Stimulated activated naive B cell treated with anti-CD40 and anti-IgM and Interleukin-4, amounts not matched to agents 10 μg/mL and 1 μg/mL and 100 μg/mL, for 72 hours (primary cell): ENCODE measurements around the gene FYN.
"Not testable (repeated sequence)": the region's sequence is repeated elsewhere in the genome, so short reads cannot be mapped to it uniquely, and the experiment has no call there.

Source experiments
- ATAC-seq, 2 donors: fragments of 150-1000 bp; cut with Tn5 transposase; replicated peaks; 2 replicates each; pipeline ENCODE4 v1.10.0; 2021; ENCODE audit warnings: moderate library complexity in 1 of 2
- DNase-seq: peaks from one replicate; pipeline ENCODE4 v3.0.0; 2021
- H3K27ac Mint-ChIP-seq: one replicate; pipeline ENCODE4 v1.8.0; 2022; ENCODE audit warnings: mild to moderate bottlenecking, mixed read lengths
- H3K27me3 Mint-ChIP-seq, 2 donors: one replicate each; pipeline ENCODE4 v1.8.0; 2022; ENCODE audit warnings: mixed read lengths in 2 of 2
- H3K36me3 Mint-ChIP-seq, 2 donors: one replicate each; pipeline ENCODE4 v1.8.0; 2022; ENCODE audit warnings: mixed read lengths in 2 of 2, mild to moderate bottlenecking in 1 of 2
- H3K4me1 Mint-ChIP-seq, 2 donors: one replicate each; pipeline ENCODE4 v1.8.0; 2022; ENCODE audit warnings: mixed read lengths in 2 of 2, mild to moderate bottlenecking in 1 of 2
- H3K4me3 Mint-ChIP-seq, 2 donors: one replicate each; pipeline ENCODE4 v1.8.0; 2022; ENCODE audit warnings: mild to moderate bottlenecking in 2 of 2, mixed read lengths in 2 of 2, moderate library complexity in 1 of 2
- H3K9me3 Mint-ChIP-seq, 2 donors: one replicate each; pipeline ENCODE4 v1.8.0; 2022; ENCODE audit warnings: mixed read lengths in 2 of 2, mild to moderate bottlenecking in 1 of 2

Gene FYN

GRCh38 chr6:111873178-111874024 lies at the start of gene FYN:
Gene FYN, minus strand, starts transcription at chr6:111873452. Its CDS starts 153,401 bp downstream, at chr6:111720051.
- DNase-seq, result peak; percentile 98
- H3K9me3 Mint-ChIP-seq, result peaks cover 0 to 3% of the 10 kb centered on the region in 2 donors
- H3K27ac Mint-ChIP-seq, result peak within 1 kb of the TSS; percentile 94
- peaks cover 5 to 12% of the 10 kb centered on the region in 2 donors for H3K36me3 Mint-ChIP-seq
- peaks cover 15 to 33% of the 10 kb centered on the region in 2 donors for H3K4me1 Mint-ChIP-seq
- ATAC-seq, result peak; percentile 91 to 95
- H3K4me3 Mint-ChIP-seq, result peak within 1 kb of the TSS; percentile 86 to 97
- no peaks in the 10 kb centered on the region for H3K27me3 Mint-ChIP-seq

DNA sequence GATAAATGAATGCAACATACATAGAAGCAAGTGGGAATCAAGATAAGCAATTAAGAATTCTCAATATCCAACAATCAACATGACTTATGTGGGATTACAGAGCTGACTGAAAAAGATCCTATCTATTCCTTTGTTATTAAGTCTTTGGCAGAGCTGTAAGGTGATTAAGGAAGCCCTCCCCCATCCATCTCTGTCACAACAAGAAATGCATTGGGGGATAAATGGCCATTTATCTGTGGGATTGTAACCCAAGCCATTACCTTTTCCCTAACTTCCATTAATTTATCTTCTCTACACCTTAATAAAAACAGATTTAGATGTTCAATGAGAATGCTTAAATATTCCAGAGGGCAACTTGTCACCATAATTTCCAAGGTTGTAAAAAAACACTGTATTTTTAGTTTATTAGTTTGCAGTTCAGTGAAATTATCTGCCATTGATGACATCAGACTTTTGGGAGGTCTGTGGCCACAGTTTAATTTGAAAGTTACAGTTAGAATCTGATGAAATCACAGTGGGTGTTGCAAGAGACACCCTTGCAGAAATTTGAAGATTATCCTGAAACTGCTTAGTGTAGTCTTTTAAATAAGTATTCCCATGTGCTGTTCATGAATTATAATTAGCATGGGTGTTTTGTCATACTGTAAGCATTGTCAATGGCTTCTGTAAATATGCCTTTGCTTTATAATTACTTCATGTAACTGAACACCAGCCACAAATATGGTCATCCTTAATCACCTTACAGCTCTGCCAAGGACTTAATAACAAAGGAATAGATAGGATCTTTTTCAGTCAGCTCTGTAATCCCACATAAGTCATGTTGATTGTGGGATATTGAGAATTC lies 49.4 kb upstream of the FYN start:
- Mint-ChIP-seq H3K4me1 (no peaks in the 10 kb centered on the region), H3K9me3 (no peaks in the 10 kb centered on the region), H3K36me3 (no peaks in the 10 kb centered on the region), H3K27ac (no peak overlapping the region), H3K27me3 (peaks cover 0 to 11% of the 10 kb centered on the region in 2 donors), H3K4me3 (no peak overlapping the region)
- no peak for ATAC-seq
- no peak for DNase-seq

DNA sequence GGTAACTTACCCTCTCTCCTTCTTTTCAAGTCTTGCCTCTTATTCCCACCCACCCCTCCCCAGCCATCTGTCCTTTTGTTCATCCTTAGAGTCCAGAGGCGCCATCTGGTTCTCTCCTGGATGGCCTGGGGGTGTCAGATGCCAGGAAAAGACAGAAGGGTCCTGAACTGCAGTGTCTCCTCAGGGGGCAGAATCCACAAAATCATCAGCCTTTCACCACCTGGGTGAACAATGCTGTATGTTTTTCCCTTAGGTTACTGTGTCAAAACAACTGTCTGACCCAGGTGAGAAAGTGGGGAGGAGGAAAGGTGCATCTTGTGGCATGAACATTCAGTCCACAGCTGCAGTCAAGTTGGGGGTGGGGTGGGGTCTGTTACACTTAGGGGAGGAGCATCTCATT lies 47.9 kb upstream of the FYN start:
- no peak overlapping the region for H3K27ac Mint-ChIP-seq
- no peaks in the 10 kb centered on the region for H3K9me3 Mint-ChIP-seq
- H3K36me3 Mint-ChIP-seq, result no peaks in the 10 kb centered on the region
- H3K4me1 Mint-ChIP-seq, result no peaks in the 10 kb centered on the region
- ATAC-seq (no peak), DNase-seq (no peak)
- H3K27me3 Mint-ChIP-seq, result peaks cover 0 to 11% of the 10 kb centered on the region in 2 donors
- no peak overlapping the region for H3K4me3 Mint-ChIP-seq

- no peak overlapping the region for H3K4me3 Mint-ChIP-seq
- peaks cover 0 to 11% of the 10 kb centered on the region in 2 donors for H3K27me3 Mint-ChIP-seq
- H3K36me3 Mint-ChIP-seq, result no peaks in the 10 kb centered on the region
- no peaks in the 10 kb centered on the region for H3K9me3 Mint-ChIP-seq
- no peaks in the 10 kb centered on the region for H3K4me1 Mint-ChIP-seq
- H3K27ac Mint-ChIP-seq, result no peak overlapping the region
- ATAC-seq, result no peak
- DNase-seq, result no peak
These were observed 47.3 kb upstream of the FYN start for GRCh38 chr6:111920578-111920977.

GRCh38 chr6:111918825-111919224 lies 45.6 kb upstream of the FYN start:
- no peak for DNase-seq
- Mint-ChIP-seq H3K27me3 (peaks cover 0 to 11% of the 10 kb centered on the region in 2 donors), H3K4me3 (no peak overlapping the region), H3K9me3 (no peaks in the 10 kb centered on the region), H3K4me1 (no peaks in the 10 kb centered on the region), H3K36me3 (no peaks in the 10 kb centered on the region), H3K27ac (no peak overlapping the region)
- no peak for ATAC-seq

- H3K9me3 Mint-ChIP-seq, result no peaks in the 10 kb centered on the region
- no peaks in the 10 kb centered on the region for H3K36me3 Mint-ChIP-seq
- no peak for DNase-seq
- no peak for ATAC-seq
- peaks cover 0 to 11% of the 10 kb centered on the region in 2 donors for H3K27me3 Mint-ChIP-seq
- H3K4me1 Mint-ChIP-seq, result no peaks in the 10 kb centered on the region
- H3K4me3 Mint-ChIP-seq, result no peak overlapping the region
- H3K27ac Mint-ChIP-seq, result no peak overlapping the region
These were observed 43.5 kb upstream of the FYN start for GRCh38 chr6:111916747-111917146.

- Mint-ChIP-seq H3K27ac (no peak overlapping the region), H3K9me3 (no peaks in the 10 kb centered on the region), H3K4me3 (no peak overlapping the region), H3K36me3 (no peaks in the 10 kb centered on the region), H3K4me1 (no peaks in the 10 kb centered on the region), H3K27me3 (peaks cover 0 to 11% of the 10 kb centered on the region in 2 donors)
- DNase-seq, result no peak
- ATAC-seq, result no peak
These were observed 41.4 kb upstream of the FYN start for GRCh38 chr6:111914617-111915016.

- ATAC-seq (no peak), DNase-seq (no peak)
- no peaks in the 10 kb centered on the region for H3K36me3 Mint-ChIP-seq
- no peaks in the 10 kb centered on the region for H3K9me3 Mint-ChIP-seq
- no peaks in the 10 kb centered on the region for H3K27me3 Mint-ChIP-seq
- no peak overlapping the region for H3K27ac Mint-ChIP-seq
- H3K4me1 Mint-ChIP-seq, result no peaks in the 10 kb centered on the region
- H3K4me3 Mint-ChIP-seq, result no peak overlapping the region
These were observed 39.7 kb upstream of the FYN start for GRCh38 chr6:111912904-111913303.

- Mint-ChIP-seq H3K36me3 (no peaks in the 10 kb centered on the region), H3K27ac (no peak overlapping the region), H3K27me3 (no peaks in the 10 kb centered on the region), H3K4me1 (no peaks in the 10 kb centered on the region), H3K4me3 (no peak overlapping the region), H3K9me3 (no peaks in the 10 kb centered on the region)
- no peak for DNase-seq
- no peak for ATAC-seq
These were observed 38.2 kb upstream of the FYN start for GRCh38 chr6:111911428-111911827.

DNA sequence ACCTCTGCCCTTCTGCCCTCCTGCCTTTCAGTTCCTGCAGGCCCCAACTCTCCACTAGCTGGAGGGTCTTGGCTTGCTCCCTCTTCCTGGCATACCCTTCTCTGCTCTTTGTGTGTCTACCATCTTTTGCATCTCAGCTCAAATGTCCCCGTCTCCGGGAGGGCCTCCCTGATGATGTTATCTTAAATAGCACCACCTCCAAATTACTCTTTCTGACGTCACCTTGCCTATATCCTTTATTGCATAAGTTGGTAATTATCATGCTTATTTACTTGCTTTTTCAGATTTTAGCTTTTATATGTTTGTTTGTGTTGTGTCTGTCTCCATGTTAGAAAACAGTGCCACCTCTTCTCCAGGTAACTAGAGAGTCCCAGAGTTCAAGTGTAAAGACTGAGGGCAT lies 36.0 kb upstream of the FYN start:
- no peaks in the 10 kb centered on the region for H3K9me3 Mint-ChIP-seq
- no peak overlapping the region for H3K27ac Mint-ChIP-seq
- ATAC-seq (no peak), DNase-seq (no peak)
- no peak overlapping the region for H3K4me3 Mint-ChIP-seq
- H3K4me1 Mint-ChIP-seq, result no peaks in the 10 kb centered on the region
- no peaks in the 10 kb centered on the region for H3K36me3 Mint-ChIP-seq
- H3K27me3 Mint-ChIP-seq, result no peaks in the 10 kb centered on the region

DNA sequence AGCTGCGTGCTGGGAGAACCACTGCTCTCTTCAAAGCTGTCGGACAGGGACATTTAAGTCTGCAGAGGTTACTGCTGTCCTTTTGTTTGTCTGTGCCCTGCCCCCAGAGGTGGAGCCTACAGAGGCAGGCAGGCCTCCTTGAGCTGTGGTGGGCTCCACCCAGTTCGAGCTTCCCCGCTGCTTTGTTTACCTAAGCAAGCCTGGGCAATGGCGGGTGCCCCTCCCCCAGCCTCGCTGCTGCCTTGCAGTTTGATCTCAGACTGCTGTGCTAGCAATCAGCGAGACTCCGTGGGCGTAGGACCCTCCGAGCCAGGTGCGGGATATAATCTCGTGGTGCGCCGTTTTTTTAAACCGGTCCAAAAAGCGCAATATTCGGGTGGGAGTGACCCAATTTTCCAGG lies 35.1 kb upstream of the FYN start:
- H3K27ac Mint-ChIP-seq, H3K36me3 Mint-ChIP-seq, ATAC-seq, H3K4me1 Mint-ChIP-seq, DNase-seq, H3K27me3 Mint-ChIP-seq, H3K9me3 Mint-ChIP-seq, H3K4me3 Mint-ChIP-seq: not testable (repeated sequence)

- no peak for ATAC-seq
- Mint-ChIP-seq H3K4me3 (no peak overlapping the region), H3K4me1 (no peaks in the 10 kb centered on the region), H3K36me3 (no peaks in the 10 kb centered on the region), H3K27me3 (no peaks in the 10 kb centered on the region), H3K27ac (no peak overlapping the region), H3K9me3 (no peaks in the 10 kb centered on the region)
- no peak for DNase-seq
These were observed 27.5 kb upstream of the FYN start for GRCh38 chr6:111900735-111901134.

- Mint-ChIP-seq H3K27me3 (no peaks in the 10 kb centered on the region), H3K4me1 (no peaks in the 10 kb centered on the region), H3K36me3 (no peaks in the 10 kb centered on the region), H3K4me3 (no peak overlapping the region), H3K9me3 (no peaks in the 10 kb centered on the region), H3K27ac (no peak overlapping the region)
- DNase-seq (no peak), ATAC-seq (no peak)
These were observed 26.3 kb upstream of the FYN start for GRCh38 chr6:111899531-111899930.

DNA sequence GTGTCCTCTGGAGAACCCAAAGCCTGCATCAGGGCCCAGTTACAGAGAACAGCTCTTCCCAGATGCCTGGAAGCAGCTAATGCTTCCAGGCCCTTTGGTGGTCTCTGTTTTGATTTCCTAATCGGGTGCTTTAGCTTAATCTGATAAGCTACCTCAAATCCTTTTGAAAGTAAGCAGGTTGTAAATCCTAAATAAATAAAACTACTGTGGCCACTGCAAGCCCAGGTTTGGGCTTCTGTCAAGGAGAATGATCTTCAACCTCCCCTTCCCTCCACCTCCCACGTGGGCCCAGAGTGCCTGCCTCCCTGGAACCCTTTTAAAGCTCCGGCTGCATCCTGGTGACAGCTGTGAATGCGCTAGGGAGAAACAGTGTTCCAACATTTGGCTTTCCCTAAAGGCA lies 25.2 kb upstream of the FYN start:
- no peaks in the 10 kb centered on the region for H3K27me3 Mint-ChIP-seq
- H3K4me1 Mint-ChIP-seq, result no peaks in the 10 kb centered on the region
- DNase-seq (no peak), ATAC-seq (no peak)
- H3K9me3 Mint-ChIP-seq, result no peaks in the 10 kb centered on the region
- H3K4me3 Mint-ChIP-seq, result no peak overlapping the region
- H3K36me3 Mint-ChIP-seq, result no peaks in the 10 kb centered on the region
- H3K27ac Mint-ChIP-seq, result no peak overlapping the region

DNA sequence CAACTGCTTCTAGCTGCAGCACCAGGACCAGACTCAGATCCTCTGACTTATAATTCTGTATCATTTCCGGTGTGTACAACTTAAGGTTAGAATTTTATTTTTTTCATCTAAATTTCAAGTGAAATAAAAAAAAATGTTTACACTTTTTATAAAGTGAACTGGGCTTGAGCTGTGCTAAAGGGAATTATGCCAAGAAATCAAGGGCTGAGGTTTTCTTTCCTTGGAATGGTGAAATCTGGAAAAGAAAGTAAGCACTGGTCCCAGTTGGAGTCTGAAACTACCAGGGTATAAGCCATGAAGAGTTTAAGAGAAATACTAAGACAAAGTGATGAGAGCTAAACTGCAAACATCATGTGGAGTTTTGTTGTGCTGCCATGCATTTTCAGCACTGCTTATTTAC lies 21.7 kb upstream of the FYN start:
- Mint-ChIP-seq H3K9me3 (no peaks in the 10 kb centered on the region), H3K27me3 (no peaks in the 10 kb centered on the region), H3K27ac (no peak overlapping the region), H3K4me1 (no peaks in the 10 kb centered on the region), H3K36me3 (no peaks in the 10 kb centered on the region), H3K4me3 (no peak overlapping the region)
- ATAC-seq, result no peak
- DNase-seq, result no peak
